MM.1S (cell line): Measurements from ENCODE around the gene PRKCE.

Source experiments
- DNase-seq: peaks from one replicate; pipeline ENCODE4 v3.0.0-alpha.2; 2015
- H2AFZ ChIP-seq: fragments of 300-600 bp; sonication (generic); 2 replicates; pipeline ENCODE4 v1.6.0; 2016; ENCODE audit warnings: antibody characterized with exemption, low read length
- H3F3A ChIP-seq: fragments of 300-600 bp; sonication (generic); 2 replicates; pipeline ENCODE4 v1.6.1; 2016; ENCODE audit warnings: mild to moderate bottlenecking, antibody characterized with exemption, low read length, moderate library complexity, mixed read lengths; ENCODE audit not compliant: insufficient read depth
- H3K27ac ChIP-seq: fragments of 300-600 bp; sonication (generic); 2 replicates; pipeline ENCODE4 v1.5.1; 2016; ENCODE audit warnings: mild to moderate bottlenecking, low read length
- H3K27me3 ChIP-seq: fragments of 300-600 bp; sonication (generic); replicated peaks from 2 replicates; pipeline ENCODE4 v1.6.0; 2016; ENCODE audit warnings: low read length; ENCODE audit not compliant: insufficient read depth
- H3K36me3 ChIP-seq: fragments of 300-600 bp; sonication (generic); replicated peaks from 2 replicates; pipeline ENCODE4 v1.6.1; 2016; ENCODE audit warnings: mild to moderate bottlenecking, low read length, mixed read lengths; ENCODE audit not compliant: insufficient read depth
- H3K4me1 ChIP-seq: fragments of 300-600 bp; sonication (generic); 2 replicates; pipeline ENCODE4 v1.6.1; 2016; ENCODE audit warnings: low read length, mixed read lengths
- H3K4me2 ChIP-seq: fragments of 300-600 bp; sonication (generic); 2 replicates; pipeline ENCODE4 v1.6.0; 2016; ENCODE audit warnings: low read depth, low read length
- H3K4me3 ChIP-seq: fragments of 300-600 bp; sonication (generic); 2 replicates; pipeline ENCODE4 v1.5.1; 2016; ENCODE audit warnings: low read length, mixed read lengths
- H3K79me2 ChIP-seq: fragments of 300-600 bp; sonication (generic); 2 replicates; pipeline ENCODE4 v1.6.1; 2016; ENCODE audit warnings: mixed run types, low read length, mixed read lengths
- H3K9ac ChIP-seq: fragments of 300-600 bp; sonication (generic); 2 replicates; pipeline ENCODE4 v1.6.1; 2016; ENCODE audit warnings: low read length, mixed read lengths
- H3K9me2 ChIP-seq: fragments of 300-600 bp; sonication (generic); replicated peaks from 2 replicates; pipeline ENCODE4 v1.6.1; 2016; ENCODE audit warnings: mild to moderate bottlenecking, low read length, mixed read lengths; ENCODE audit not compliant: insufficient read depth
- H3K9me3 ChIP-seq: fragments of 300-600 bp; sonication (generic); replicated peaks from 2 replicates; pipeline ENCODE4 v1.6.1; 2016; ENCODE audit warnings: mild to moderate bottlenecking, low read length, mixed read lengths; ENCODE audit not compliant: insufficient read depth
- H4K20me1 ChIP-seq: fragments of 300-600 bp; sonication (generic); 2 replicates; pipeline ENCODE4 v1.6.1; 2016; ENCODE audit warnings: mild to moderate bottlenecking, low read length, moderate library complexity, mixed read lengths; ENCODE audit not compliant: insufficient read depth
- EZH2 ChIP-seq: fragments of 300-600 bp; sonication (generic); optimal IDR thresholded peaks from 2 replicates; pipeline ENCODE3; 2017; ENCODE audit warnings: low read depth, mild to moderate bottlenecking, antibody characterized with exemption, low read length, mixed read lengths
- EZH2phosphoT487 ChIP-seq: fragments of 300-600 bp; sonication (generic); IDR thresholded peaks from 2 replicates; pipeline ENCODE4 v1.6.1; 2018; ENCODE audit warnings: antibody characterized with exemption, low read length
- TF ChIP-seq, protein P1 (sequence below): fragments of 300-600 bp; sonication (generic); IDR thresholded peaks from 2 replicates; pipeline ENCODE4 v1.5.1; 2016; ENCODE audit warnings: antibody characterized with exemption, low read length, mixed read lengths

Gene PRKCE

DNA sequence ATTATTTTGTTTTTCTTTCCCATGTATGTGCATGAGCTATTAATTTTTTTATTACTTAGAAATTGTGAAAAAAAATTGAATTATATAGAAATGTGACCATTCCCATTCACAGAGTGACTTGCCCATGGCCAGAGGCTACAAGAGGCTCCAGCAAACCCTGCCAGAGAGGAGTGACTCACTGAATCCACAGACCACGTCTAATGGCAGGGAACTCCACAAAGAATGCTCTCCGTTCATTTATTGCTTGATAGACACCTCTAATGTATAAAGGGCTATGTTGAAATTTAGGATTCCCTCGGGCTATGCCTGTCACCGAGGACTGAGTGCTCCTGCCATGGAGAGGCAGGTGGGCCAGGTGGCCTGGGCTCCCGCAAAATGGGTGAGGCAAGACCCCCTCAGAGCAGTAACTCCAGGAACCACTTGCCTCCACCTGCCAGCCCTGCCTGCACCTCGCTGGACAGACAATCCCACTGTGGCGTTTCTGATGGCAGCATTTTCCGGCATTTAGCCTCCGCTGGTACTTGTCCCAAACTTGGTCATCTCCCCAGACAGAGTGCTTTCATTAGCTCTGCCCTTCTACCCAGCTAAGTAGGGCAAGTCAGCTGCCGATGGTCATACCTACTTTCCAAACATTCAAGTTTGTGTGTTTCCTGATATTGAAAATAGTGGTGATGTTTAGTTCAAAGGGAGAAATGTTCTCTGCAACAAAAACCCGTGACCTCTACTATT, 200.3 kb downstream of the PRKCE start:
- Histone ChIP-seq H3K4me1 (no peaks in the 10 kb centered on the region), H2AFZ (no peak overlapping the region), H3F3A (no peaks in the 10 kb centered on the region), H3K79me2 (no peaks in the 10 kb centered on the region), H3K9me3 (no peaks in the 10 kb centered on the region), H3K4me2 (no peak overlapping the region), H4K20me1 (no peaks in the 10 kb centered on the region), H3K27ac (no peak overlapping the region), H3K36me3 (no peaks in the 10 kb centered on the region), H3K27me3 (no peaks in the 10 kb centered on the region), H3K4me3 (no peak overlapping the region), H3K9me2 (no peaks in the 10 kb centered on the region), H3K9ac (no peak overlapping the region)
- no peak for DNase-seq
- TF ChIP-seq, protein P1, sequence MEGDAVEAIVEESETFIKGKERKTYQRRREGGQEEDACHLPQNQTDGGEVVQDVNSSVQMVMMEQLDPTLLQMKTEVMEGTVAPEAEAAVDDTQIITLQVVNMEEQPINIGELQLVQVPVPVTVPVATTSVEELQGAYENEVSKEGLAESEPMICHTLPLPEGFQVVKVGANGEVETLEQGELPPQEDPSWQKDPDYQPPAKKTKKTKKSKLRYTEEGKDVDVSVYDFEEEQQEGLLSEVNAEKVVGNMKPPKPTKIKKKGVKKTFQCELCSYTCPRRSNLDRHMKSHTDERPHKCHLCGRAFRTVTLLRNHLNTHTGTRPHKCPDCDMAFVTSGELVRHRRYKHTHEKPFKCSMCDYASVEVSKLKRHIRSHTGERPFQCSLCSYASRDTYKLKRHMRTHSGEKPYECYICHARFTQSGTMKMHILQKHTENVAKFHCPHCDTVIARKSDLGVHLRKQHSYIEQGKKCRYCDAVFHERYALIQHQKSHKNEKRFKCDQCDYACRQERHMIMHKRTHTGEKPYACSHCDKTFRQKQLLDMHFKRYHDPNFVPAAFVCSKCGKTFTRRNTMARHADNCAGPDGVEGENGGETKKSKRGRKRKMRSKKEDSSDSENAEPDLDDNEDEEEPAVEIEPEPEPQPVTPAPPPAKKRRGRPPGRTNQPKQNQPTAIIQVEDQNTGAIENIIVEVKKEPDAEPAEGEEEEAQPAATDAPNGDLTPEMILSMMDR = no peak
- TF ChIP-seq EZH2phosphoT487 = no peak
- no peak for TF ChIP-seq EZH2

DNA sequence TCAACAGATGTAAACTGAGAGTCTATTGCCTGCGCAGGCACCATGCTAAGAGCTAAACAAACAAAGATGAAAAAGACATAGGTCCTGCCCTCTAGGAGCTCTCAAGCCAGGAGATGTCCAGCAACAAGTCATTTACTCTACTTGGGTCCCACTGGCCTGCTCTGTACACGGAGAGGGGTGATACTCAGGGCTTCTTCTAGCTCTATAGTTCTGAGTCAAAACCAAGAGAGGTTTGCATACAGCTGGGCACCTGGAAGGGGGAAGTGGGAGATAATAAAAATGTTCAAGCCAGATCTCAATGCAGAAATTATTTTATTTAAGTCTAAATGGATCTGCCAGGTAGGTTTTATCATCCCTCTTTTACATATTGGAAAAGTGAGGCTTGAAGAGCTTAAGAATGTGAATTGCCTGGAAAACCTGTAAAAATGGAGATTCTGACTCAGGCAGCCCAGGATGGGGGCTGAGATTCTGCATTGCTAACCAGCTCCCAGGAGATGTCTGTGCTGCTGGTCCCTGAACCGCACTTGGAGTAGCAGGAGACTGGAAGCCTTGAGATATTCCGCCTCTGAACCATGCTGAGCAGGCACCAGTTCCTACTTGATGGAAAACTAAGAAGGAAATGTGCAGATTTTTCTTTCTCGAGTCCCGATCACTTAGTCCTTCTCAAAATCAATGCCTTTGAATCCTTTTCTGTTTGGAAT, 201.1 kb downstream of the PRKCE start:
- Histone ChIP-seq H4K20me1 (no peaks in the 10 kb centered on the region), H3K9me3 (no peaks in the 10 kb centered on the region), H3K4me2 (no peak overlapping the region), H3K27me3 (no peaks in the 10 kb centered on the region), H3K36me3 (no peaks in the 10 kb centered on the region), H3K9ac (no peak overlapping the region), H3K4me3 (no peak overlapping the region), H3F3A (no peaks in the 10 kb centered on the region), H3K79me2 (no peaks in the 10 kb centered on the region), H2AFZ (no peak overlapping the region), H3K4me1 (no peaks in the 10 kb centered on the region), H3K27ac (no peak overlapping the region), H3K9me2 (no peaks in the 10 kb centered on the region)
- no peak for TF ChIP-seq EZH2phosphoT487
- TF ChIP-seq, protein P1 = no peak
- TF ChIP-seq EZH2 = no peak
- DNase-seq = no peak

DNA sequence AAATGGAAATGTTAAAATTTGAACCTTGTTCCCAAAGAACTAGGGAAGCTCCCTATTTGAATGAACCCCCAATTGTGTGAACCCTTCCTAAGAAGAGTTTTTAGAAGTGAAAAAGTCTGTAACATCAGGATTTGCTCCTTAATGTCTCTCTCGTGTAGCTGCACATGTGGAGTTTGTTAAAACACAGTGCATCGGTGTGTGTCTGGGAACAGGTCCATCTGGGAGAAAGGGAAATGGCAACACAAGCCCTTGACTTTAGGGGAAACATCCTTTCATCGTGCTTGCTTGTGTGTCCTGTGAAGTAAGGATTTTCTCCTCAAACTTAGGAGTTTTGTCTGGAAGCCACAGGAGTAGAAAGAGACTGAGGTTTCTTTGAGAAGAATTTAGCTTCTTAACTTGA, 203.9 kb downstream of the PRKCE start:
- Histone ChIP-seq H3K4me1 (no peaks in the 10 kb centered on the region), H2AFZ (no peak overlapping the region), H3K36me3 (no peaks in the 10 kb centered on the region), H3K79me2 (no peaks in the 10 kb centered on the region), H4K20me1 (no peaks in the 10 kb centered on the region), H3K9me2 (no peaks in the 10 kb centered on the region), H3K9ac (no peak overlapping the region), H3F3A (no peaks in the 10 kb centered on the region), H3K4me2 (no peak overlapping the region), H3K27me3 (no peaks in the 10 kb centered on the region), H3K4me3 (no peak overlapping the region), H3K27ac (no peak overlapping the region), H3K9me3 (no peaks in the 10 kb centered on the region)
- no peak for DNase-seq
- TF ChIP-seq, protein P1 = no peak
- TF ChIP-seq EZH2phosphoT487 (no peak), EZH2 (no peak)
